HPDE6-E6E7 (cell line): Measurements from ENCODE around the gene KLHL14.
A peak's percentile ranks its signal among the peaks of the same experiment; 100 is the strongest.

ENCODE experiments used
- DNase-seq: peaks from one replicate; pipeline ENCODE4 v3.0.0; 2011; ENCODE audit warnings: missing footprints; ENCODE audit errors: extremely low spot score

The KLHL14 gene

DNA sequence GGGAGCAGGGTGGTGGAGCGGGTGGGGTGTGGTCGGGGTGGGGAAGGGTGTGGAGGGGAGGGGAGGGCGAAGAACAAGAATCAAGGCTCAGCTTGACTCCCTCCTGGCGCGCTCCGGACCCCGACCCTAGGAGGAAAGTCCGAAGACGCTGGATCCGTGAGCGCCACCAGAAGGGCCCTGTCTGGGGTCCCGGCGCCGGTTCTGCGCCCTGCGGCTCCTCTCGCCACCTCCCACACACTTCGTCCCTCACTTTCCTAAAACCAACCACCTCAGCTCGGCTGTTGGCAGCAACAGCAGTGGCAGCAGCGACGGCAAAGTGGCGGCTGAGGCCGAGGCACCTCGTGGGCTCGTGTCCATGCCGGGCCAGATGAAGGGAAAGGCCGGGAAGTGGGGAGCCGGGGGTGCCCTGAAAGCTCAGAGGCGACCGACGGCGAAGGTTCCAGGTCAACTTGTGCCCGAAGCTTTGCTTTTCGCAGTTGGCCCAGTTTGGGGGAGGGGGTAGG is 2.1 kb downstream of the KLHL14 start:
- no peak for DNase-seq

DNA sequence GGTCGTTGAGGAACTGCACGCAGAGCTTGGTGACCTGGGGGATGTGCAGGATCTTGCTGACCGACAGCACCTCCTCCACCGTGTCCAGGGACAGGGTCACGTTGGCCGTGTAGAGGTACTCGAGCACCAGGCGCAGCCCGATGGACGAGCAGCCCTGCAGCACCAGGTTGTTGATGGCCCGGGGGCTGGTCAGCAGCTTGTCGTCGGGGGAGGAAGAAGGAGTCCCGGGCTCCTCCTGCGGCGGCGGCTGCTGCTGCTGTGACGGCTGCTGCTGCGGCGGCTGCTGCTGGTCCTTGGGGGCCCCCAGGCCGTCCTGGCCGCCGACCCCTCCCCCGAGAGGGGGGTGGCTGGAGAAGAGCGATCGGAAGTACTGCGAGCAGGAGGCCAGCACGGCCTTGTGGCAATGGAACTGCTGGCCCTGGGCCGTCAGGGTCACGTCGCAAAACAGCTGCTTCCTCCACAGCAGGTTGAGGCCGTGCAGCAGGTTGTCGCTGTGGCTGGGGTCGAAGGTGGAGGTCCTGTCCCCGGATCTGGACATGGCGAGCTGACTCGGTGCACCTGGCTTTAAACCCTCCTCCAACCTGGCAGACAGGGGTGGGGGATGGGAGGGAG is 2.7 kb downstream of the KLHL14 start:
- DNase-seq: no peak

DNA sequence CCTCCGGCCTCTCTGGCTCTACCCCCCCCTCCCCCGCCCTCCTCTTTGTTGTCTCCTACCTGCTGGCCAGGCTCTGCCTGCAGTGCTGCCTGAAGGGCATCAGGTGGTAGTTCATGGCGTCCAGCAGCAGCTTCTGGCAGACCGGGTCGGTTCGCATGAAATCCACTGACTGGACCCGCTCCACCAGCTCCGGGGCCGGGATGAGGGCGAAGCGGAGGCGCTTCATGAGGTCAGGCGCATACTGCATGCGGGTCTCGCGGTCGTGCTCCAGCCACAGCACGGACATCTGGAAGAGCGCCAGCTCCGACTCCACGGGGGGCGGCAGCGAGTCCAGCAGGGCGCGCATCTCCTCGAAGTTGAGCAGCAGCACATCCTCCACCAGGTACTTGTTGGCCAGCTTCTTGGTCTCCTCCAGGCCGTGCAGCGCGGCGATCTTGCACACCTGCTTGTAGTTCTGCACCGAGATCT is 3.2 kb downstream of the KLHL14 start:
- DNase-seq: no peak

DNA sequence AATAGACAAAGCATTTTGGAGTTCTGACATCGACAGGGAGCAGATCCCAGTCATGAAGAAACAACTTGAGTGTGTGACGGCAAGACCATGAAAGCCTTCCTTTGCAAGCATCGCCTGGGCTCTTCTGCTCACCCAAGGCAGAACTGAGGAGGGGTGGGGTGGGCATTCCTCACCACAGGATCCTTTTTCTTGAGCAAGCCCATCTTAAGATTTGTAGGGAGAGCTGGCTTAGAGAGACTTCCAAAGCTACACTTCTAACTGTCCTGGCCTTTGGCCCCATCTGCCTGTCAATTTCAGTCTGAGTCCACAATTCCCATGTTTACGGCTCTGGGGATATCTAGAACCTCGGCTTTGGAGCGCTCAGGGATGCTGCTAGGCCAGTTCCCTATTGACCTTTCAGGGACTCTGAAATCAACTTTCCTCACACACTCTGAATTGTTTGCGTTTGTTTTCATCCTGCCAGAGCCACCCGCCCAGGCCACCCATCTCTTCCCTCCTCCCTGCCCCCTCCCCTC is 3.7 kb downstream of the KLHL14 start:
- no peak for DNase-seq

DNA sequence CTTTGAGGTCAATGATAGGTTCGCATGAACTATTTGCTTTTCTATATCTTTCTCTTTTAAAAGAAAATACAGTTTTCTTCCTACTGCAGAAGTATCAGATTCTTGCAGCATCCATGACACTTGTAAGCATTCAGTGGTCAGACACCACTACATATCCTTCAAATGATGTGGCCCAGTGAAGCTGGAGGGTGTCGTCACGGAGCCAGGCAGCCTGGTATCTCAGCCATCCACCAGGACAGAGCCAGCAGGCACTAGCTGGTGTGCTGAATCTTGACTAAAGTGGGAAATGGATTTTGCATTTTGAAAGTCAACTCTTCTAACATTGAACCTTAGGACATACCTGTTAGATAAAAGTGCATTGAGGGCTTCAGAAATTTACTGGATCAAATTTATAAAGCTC is 5.4 kb downstream of the KLHL14 start:
- no peak for DNase-seq

DNA sequence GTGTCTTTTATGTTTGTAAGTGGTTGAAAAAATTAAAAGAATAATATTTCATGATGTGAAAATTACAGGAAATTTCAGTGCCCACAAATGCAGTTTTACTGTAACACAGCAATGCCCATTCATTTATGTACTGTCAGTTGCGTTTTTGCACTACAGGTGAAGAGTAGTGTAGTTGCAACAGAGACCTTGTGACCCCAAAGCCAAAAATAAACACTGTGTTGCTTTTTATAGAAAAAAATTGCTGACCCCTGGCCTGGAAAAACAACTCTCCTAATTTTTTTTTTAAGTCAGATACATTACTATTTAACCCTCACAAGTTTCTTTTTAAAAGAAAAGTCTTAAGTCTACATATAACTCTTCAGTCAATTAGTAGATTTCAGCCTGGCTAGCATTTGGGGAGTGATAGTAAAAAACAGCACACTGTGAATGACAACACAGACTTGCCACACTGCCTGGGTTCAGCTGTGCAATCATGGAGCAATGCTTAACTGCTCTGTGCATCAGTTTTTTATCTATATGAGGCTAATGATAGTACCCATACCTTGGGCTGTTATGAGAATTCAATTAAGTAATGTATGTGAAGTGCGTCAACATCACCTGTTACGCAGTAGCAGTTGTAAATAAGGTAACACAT is 8.1 kb downstream of the KLHL14 start:
- DNase-seq: no peak

DNA sequence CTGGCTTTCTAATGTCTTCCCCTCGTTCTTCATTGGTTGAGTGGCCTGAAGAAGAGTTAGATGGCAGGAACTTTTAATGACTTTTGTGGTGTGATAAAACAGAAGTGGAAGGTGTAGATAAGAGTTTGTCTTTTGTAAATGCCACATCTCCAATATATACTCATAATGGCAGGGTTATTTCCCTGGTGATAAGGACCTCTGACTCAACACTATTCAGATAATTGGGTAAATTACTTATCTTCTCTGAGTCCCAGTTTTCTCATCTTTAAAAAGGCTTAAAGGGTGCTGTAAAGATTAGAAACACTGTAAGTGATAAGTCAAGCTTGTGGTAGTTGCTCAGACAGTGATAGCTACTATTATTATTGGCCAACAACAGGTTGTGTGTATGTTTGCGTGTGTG is 9.5 kb downstream of the KLHL14 start:
- no peak for DNase-seq

DNA sequence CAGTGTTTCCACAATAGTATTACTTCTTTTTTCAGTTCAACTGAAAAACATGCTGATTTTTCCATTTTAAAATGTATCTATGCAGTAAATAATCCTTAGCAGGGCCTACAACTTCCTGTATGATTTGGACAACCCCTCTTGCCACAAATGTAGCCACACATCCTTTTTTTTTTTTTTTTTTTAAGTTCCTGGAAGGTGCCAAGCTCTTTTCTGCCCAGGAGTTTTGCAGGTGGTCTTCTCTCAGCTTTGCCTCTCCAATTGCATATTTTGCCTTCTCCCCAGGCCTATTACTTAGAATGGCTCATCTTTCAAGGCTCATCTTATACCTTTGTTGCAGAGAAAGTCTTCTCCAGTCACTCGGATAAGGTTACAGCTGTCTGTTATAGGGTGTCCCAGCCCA is 11.6 kb downstream of the KLHL14 start:
- no peak for DNase-seq

DNA sequence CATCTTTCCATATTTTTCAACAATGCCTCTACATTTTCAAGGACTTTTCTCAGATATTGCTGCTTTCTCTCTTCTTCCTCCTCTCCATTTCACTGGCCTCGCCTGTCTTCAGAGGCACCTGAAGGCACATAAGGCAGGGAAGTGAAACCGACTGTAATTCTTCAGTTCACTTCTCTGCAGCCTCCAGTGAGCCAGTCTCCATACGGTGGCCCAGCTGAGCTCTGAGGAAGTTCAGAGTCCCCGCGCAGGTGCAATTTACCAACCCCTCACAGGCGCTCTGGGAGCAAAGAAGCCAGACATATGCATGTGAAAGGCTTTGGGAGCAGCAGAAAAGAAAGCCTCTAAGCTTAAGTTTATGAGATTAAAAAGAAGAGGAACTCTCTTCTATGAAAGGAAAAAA is 12.4 kb downstream of the KLHL14 start:
- DNase-seq: no peak

DNA sequence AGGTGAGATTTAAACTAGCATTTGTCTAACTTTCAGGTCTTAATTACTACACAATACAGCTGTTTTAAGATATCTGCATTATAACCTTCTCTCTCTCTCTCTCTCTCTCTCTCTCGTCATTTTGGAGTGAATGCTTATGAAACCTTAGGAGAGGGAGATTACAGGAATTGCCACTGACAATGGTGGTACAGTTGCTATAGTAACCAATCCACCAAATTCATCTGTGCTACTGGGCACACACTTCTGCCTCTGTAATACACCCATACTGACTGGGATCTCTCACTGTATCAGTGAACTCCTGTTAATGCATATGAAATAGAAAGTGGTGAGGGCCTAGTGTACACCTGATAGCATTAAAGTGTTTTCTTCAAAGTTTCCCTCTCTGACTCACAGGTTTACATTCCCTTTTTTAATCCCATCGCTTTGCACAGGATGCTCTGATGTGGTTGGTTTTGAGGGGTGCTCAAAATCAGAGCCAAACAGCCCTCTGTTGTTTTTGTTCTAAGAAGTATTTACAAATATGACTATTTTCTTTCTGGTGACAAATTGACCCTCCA is 13.1 kb downstream of the KLHL14 start:
- DNase-seq: no peak

DNA sequence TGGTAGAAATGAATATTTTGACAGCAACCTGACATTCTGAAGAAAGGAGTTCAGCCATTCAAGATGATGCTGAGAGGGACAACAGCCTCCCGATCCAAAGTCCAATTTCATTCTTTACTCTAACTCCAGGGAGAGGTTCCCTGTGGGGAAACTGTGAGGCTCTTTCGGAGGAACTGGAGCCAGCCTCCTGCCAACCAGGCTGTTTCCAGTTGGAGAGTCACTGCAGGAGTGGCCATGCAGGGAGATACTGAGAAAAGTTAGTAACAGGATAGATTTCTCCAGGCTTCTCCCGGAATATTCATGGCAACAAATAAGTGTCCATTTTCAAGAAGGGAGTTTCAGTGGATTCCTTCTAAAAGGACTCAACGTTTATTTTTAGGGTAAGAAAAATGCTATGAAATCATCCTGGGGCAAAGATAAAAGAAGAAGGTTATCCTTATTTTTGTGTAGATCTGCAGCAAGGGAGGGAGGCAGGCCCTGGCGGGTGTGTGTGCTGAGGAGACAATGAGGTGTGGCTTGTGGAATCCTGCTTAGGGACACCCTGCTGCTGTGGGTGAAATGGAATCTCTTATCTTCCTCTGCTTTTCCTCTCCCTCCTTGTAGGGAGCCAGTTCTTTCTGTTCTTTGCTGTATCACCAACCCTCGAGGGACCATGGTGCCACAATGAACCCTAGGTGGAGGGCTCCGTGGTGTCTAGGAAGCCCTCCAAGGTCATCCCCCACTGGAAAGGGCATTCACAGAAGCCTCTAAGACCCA is 18.1 kb downstream of the KLHL14 start:
- DNase-seq: no peak

DNA sequence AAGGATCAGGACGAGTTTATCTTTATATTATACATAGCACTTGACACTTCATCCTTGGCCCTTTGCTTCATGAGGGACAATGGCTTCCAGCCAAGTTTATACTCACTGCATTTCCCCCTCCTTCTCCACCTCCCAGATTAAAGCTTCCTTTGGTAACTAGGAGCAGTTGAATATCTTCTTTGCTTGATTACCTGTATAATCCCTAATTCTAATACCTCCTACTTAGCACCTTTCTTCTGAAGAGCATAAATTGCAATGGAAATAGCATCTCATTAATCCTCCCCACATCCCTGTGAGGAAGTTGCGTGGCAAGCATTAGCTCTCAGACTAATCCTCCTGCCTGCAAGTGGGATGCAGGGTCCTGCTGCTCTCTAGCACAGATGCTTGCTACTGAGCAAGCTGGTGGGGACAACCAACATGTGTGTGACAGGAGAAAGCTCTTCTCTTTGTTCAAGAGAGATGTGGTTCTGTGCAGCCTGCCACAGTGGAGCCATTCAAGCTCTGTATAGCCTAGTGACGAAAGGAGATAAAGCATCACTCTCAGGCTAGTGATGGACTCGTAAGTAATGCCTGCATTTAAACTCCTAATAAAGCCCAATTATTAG is 19.1 kb downstream of the KLHL14 start:
- no peak for DNase-seq

DNA sequence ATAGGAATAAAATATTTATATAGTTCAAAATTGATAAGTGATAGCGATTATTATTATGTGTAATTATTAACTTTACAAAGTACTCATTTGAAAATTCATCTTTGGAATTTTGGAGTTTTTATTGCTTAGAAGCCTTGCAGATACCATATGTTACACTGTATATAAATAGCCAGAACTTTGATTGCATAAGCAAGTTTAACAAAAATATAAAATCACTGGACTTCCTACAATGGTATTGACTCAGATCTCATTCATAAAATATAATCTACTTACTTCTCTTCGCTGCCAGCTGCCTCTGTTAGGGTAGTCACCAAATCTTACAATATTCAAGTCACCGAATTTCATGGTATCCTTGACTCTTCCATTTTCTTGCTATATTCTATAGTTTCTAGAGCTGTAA is 22.5 kb downstream of the KLHL14 start:
- DNase-seq: no peak

DNA sequence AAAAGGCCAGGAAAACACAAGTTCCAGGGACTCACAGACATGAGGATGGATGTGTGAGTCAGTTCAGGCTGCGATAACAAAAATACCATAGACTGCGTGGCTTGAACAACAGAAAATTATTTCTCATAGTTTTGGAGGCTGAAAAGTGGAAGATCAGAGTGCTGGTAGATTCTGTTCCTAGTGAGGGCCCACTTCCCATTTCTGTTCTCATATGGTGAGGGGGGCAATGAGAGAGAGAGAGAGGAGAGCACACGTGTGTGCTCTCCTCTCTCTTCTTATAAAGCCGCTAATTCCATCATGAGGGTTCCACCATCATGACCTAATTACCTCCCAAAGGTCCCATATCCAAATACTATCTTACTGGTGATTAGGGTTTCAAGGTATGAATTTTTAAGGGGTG is 23.0 kb downstream of the KLHL14 start:
- no peak for DNase-seq

DNA sequence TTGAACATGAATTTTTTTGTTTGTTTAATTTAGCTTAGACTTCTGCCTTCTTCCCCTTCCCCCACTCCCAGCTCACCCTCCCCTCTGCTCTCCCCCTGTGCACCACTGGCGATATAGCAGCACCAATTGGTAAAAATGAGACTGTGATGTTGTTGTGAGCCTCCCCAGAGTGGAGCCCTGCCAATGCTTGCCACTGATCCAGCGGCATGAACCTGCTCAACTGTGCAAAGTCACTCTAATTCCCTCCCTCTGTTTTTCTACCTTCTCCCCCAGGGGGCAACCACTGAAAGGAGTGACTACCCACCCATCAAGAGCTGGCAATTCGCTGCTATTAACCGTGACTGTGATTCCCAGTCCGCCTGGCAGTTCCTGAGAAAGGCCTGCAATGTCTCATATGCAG is 30.2 kb downstream of the KLHL14 start:
- no peak for DNase-seq

DNA sequence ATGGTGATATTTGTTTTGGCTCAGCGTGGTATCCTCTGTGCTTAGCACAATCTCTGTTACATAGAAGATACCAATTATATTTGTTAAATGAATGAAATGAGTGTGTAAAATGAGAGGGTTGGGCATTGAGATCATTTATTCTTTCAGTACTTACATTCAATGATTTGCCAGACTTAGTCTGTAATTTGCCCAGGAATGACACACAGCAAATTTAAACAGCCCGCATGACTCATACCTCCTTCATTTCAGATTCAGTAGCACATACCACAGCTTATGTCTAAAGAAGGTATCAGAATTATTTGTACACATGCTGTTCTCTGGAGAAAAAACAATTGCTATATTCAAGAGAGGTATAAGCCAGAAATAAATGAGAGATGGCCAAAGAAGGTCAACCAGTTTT is 37.0 kb downstream of the KLHL14 start:
- DNase-seq: peak; percentile 17

DNA sequence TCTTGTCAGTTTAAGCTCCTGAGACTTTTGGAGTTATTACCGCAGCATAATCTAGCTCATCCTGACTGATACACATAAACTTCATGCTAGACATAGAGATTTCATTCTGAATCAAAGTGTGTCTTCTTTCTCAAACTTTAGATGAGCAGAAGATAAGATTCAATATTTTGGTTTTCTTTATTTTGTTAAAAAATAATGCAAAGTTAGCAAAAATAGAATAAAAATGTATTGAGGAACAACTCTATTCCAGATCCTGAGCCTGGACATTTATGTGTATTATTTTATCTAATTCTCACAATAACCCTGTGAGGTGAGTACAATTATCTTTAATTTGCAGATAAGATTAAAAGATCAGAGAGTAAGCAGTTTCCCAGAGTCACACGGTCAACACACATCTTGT is 38.4 kb downstream of the KLHL14 start:
- DNase-seq: no peak

DNA sequence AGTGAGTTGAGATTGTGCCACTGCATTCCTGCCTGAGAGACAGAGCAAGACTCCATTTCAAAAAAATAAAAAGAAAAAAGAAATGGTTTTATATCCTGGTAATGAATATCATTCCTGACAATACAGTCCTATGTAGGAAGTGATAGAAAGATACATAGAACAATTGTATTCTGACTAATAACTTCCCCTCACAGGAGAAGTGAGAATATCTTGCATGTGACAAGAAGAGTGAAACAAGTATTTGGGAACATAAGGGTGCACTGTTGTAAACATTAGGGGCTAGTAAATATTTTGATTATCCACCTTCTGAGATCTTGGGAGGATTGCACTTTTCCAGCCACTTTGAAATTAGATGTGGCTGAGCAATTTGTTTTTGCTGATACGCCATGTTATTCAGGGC is 40.7 kb downstream of the KLHL14 start:
- DNase-seq: no peak

DNA sequence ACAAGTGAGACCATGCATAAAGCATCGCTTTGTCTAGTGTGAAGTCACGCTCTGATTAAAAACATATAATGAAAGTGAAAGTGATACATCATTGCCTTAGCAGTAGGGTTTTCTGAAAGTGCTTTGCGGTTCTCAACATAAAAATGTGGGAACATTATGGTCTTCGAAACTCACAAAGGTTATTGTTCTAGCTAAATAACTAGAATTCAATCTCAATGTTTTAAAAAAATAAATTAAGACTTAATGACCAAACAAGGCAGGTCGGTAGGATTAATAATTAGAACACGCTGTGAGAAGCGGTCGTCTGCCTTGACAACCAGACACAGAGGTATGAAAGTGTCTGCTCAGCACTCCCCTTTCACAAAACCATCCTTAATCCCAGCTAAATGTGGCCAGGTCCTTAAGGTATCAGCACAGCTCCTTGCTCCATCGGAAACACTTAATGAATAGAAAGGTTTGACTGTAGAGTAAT is 42.2 kb downstream of the KLHL14 start:
- DNase-seq: peak; percentile 11

DNA sequence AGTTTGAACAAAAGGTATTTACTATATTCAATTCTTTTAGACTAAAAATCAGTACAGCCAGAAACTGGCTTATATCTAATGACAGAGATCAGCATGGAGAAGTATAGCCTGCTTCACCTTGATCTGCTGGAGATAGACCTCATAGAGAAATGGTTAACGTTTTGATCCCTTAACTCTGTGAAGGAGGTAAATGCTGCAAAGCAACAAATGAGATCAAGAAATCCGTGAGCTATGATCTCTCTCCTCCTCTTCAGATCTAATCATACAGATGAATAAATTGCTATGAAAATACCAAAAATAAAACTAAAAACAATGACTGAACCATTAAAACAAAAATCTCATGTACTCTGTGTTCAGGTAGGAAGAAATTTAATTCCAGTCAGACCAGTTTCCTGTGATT is 42.8 kb downstream of the KLHL14 start:
- DNase-seq: no peak

DNA sequence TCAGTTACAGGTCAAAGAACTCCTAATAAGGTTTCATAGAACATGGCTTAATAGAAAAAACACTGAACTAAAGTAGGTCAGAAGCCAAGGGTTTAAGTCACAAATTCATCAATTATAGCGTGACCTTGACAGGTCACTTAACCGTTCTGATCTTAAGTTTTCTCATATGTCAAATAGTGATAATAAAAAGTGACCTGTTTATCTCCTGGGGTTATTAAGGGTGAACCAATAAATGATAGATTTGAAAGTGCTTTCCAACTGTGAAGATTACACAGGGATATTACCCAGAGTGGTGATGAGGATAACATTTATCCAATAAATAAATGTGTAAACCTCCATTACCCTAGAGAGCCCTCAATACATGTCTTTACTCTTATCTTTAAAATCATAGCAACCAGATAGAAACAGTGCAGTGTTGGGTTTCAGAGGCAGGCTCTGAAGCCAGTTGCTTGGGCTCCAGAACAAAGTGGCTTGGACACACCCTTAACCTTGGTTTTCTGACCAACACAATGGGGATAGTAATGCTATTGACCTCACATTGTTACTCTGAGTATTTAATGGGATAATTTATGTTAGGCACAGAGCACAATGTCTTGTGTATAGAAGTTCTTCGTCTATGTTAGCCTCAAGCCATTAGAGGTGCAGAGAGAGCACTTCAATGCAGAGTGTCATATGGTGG is 48.6 kb downstream of the KLHL14 start:
- no peak for DNase-seq
